Neural cell (in vitro differentiated cells): Measurements from ENCODE around the gene TRPV3. TPM values are rescaled to one million over a fixed set of nuclear protein-coding genes. Genes with fewer than 3 reads are reported as not detected.

Experiments
- H2AFZ ChIP-seq: fragments of 200-600, 300-800 bp; sonication (generic), shearing (Covaris generic); 2 replicates; pipeline ENCODE4 v1.6.0; 2014; ENCODE audit warnings: low read depth, mild to moderate bottlenecking, antibody characterized with exemption, low read length, moderate library complexity
- H3F3A ChIP-seq: fragments of 200-600 bp; shearing (Covaris generic); 2 replicates; pipeline ENCODE4 v1.6.1; 2016; ENCODE audit warnings: mild to moderate bottlenecking, moderate library complexity, mixed read lengths, antibody characterized with exemption, low read length; ENCODE audit not compliant: insufficient read depth, poor library complexity, severe bottlenecking
- H3K27ac ChIP-seq: fragments of 200-600, 300-800 bp; sonication (generic), shearing (Covaris generic); 2 replicates; pipeline ENCODE4 v1.5.1; 2014; ENCODE audit warnings: mild to moderate bottlenecking, low read length, moderate library complexity
- H3K27me3 ChIP-seq: fragments of 300-800, 200-600 bp; sonication (generic), shearing (Covaris generic); 2 replicates; pipeline ENCODE4 v1.6.0; 2014; ENCODE audit warnings: mild to moderate bottlenecking, low read depth, low read length, moderate library complexity; ENCODE audit not compliant: insufficient read depth
- H3K36me3 ChIP-seq: fragments of 300-800, 200-600 bp; sonication (generic), shearing (Covaris generic); 2 replicates; pipeline ENCODE4 v1.5.1; 2014; ENCODE audit warnings: mild to moderate bottlenecking, antibody characterized with exemption, low read length, moderate library complexity; ENCODE audit not compliant: insufficient read depth
- H3K4me2 ChIP-seq: fragments of 300-800, 200-600 bp; sonication (generic), shearing (Covaris generic); 2 replicates; pipeline ENCODE4 v1.6.0; 2014; ENCODE audit warnings: mild to moderate bottlenecking, low read length
- H3K4me3 ChIP-seq: fragments of 300-800, 200-600 bp; sonication (generic), shearing (Covaris generic); 2 replicates; pipeline ENCODE4 v1.5.1; 2014; ENCODE audit warnings: mild to moderate bottlenecking, low read length, moderate library complexity
- H3K79me2 ChIP-seq: fragments of 200-600 bp; shearing (Covaris generic); replicated peaks from 2 replicates; pipeline ENCODE4 v1.6.0; 2014; ENCODE audit warnings: mild to moderate bottlenecking, low read length, moderate library complexity; ENCODE audit not compliant: insufficient read depth
- H3K9ac ChIP-seq: fragments of 300-800, 200-600 bp; sonication (generic), shearing (Covaris generic); 2 replicates; pipeline ENCODE4 v1.6.1; 2016; ENCODE audit warnings: mild to moderate bottlenecking, low read length, mixed read lengths
- H3K9me2 ChIP-seq: fragments of 200-600 bp; shearing (Covaris generic); 2 replicates; pipeline ENCODE4 v1.6.1; 2016; ENCODE audit warnings: mild to moderate bottlenecking, low read length, mixed read lengths; ENCODE audit not compliant: insufficient read depth
- H3K9me3 ChIP-seq: fragments of 200-600, 300-800 bp; sonication (generic), shearing (Covaris generic); 2 replicates; pipeline ENCODE4 v1.6.1; 2016; ENCODE audit warnings: mild to moderate bottlenecking, mixed run types, low read length, moderate library complexity, mixed read lengths
- H4K20me1 ChIP-seq: fragments of 200-600 bp; shearing (Covaris generic); 2 replicates; pipeline ENCODE4 v1.6.1; 2016; ENCODE audit warnings: mild to moderate bottlenecking, mixed run types; ENCODE audit not compliant: insufficient read depth
- CTCF ChIP-seq: fragments of 450-650 bp; IDR thresholded peaks from 2 replicates; pipeline ENCODE4 v1.5.1; 2014; ENCODE audit warnings: antibody characterized with exemption, mild to moderate bottlenecking, moderate library complexity; ENCODE audit not compliant: poor library complexity, severe bottlenecking
- EP300 ChIP-seq: fragments of 450-650 bp; conservative IDR thresholded peaks from 2 replicates; pipeline ENCODE4 v1.6.1; 2014; ENCODE audit warnings: antibody characterized with exemption, mild to moderate bottlenecking, moderate library complexity; ENCODE audit not compliant: poor library complexity, severe bottlenecking
- EZH2 ChIP-seq: fragments of 200-600, 300-800 bp; shearing (Covaris generic), sonication (generic); IDR thresholded peaks from 2 replicates; pipeline ENCODE4 v1.6.1; 2014; ENCODE audit warnings: antibody characterized with exemption, low read length, borderline replicate concordance, mild to moderate bottlenecking; ENCODE audit not compliant: insufficient read depth, poor library complexity, severe bottlenecking
- MXI1 ChIP-seq: fragments of 450-650 bp; conservative IDR thresholded peaks from 2 replicates; pipeline ENCODE4 v1.6.1; 2014; ENCODE audit warnings: antibody characterized with exemption, mild to moderate bottlenecking; ENCODE audit not compliant: poor library complexity, severe bottlenecking
- POLR2AphosphoS5 ChIP-seq: IDR thresholded peaks from 2 replicates; pipeline ENCODE4 v1.6.1; 2012
- RAD21 ChIP-seq: fragments of 450-650 bp; conservative IDR thresholded peaks from 2 replicates; pipeline ENCODE4 v1.6.1; 2014; ENCODE audit warnings: antibody characterized with exemption, mild to moderate bottlenecking, moderate library complexity
- REST ChIP-seq: IDR thresholded peaks from 2 replicates; pipeline ENCODE4 v1.6.1; 2012; ENCODE audit warnings: borderline replicate concordance
- SMC3 ChIP-seq: fragments of 450-650 bp; conservative IDR thresholded peaks from 2 replicates; pipeline ENCODE4 v1.6.1; 2014; ENCODE audit warnings: antibody characterized with exemption, mild to moderate bottlenecking, moderate library complexity; ENCODE audit not compliant: poor library complexity
- TAF1 ChIP-seq: IDR thresholded peaks from 2 replicates; pipeline ENCODE4 v1.6.1; 2012; ENCODE audit warnings: low read depth
- polyA plus RNA-seq: library from polyadenylated mRNA; depleted of rRNA; stranded (reverse); fragments of >200 nt; gene quantifications from 2 replicates; pipeline ENCODE4 v1.2.3, GENCODE V29; 2014

TRPV3 gene
- polyA plus RNA-seq, 1 donor from 2014 or later = 0.19 TPM

- TF ChIP-seq EZH2 (no peak), SMC3 (no peak), RAD21 (no peak)
- H3K36me3 ChIP-seq = no peaks in the 10 kb centered on the region
- H3K4me3 ChIP-seq = no peak overlapping the region
- H3F3A ChIP-seq = no peaks in the 10 kb centered on the region
- H2AFZ ChIP-seq = no peak overlapping the region
- H3K27me3 ChIP-seq = no peaks in the 10 kb centered on the region
- H3K9ac ChIP-seq = no peak overlapping the region
- no peaks in the 10 kb centered on the region for H3K79me2 ChIP-seq
- H3K9me2 ChIP-seq = no peaks in the 10 kb centered on the region
- H3K4me2 ChIP-seq = no peak overlapping the region
- H4K20me1 ChIP-seq = no peaks in the 10 kb centered on the region
- H3K9me3 ChIP-seq = no peaks in the 10 kb centered on the region
- H3K27ac ChIP-seq = no peak overlapping the region
These were observed 6.4 kb downstream of the TRPV3 start for GRCh38 chr17:3551189-3551588.

- no peak for TF ChIP-seq TAF1
- TF ChIP-seq SMC3 = no peak
- no peak for TF ChIP-seq EZH2
- no peak for TF ChIP-seq RAD21
- no peaks in the 10 kb centered on the region for H3K9me2 ChIP-seq
- no peaks in the 10 kb centered on the region for H3K9me3 ChIP-seq
- H3K36me3 ChIP-seq = no peaks in the 10 kb centered on the region
- H3K4me2 ChIP-seq = no peak overlapping the region
- H4K20me1 ChIP-seq = no peaks in the 10 kb centered on the region
- no peak overlapping the region for H3K4me3 ChIP-seq
- no peaks in the 10 kb centered on the region for H3K79me2 ChIP-seq
- H2AFZ ChIP-seq = no peak overlapping the region
- H3K9ac ChIP-seq = no peak overlapping the region
- H3K27ac ChIP-seq = no peak overlapping the region
- H3F3A ChIP-seq = no peaks in the 10 kb centered on the region
- H3K27me3 ChIP-seq = no peaks in the 10 kb centered on the region
These were observed 7.9 kb downstream of the TRPV3 start for GRCh38 chr17:3549610-3550162.

DNA sequence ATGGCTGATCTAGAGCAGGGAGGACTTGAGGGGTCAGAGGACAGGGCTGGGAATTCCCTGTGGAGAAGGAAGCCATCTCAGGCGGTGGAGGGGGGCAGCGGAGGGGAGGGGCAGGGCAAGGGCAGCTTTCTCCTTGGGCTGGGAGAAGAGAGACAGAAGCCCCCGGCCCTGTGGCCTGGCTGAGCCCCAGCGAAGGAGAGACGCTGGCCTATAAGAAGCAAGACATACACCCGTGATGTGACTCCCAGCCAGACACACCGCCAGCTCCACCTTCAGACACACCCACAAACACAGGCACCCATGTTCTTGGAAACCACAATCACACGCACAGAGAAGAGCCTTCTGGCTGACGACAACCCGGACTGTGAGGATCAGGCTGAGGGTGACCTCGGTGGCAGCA is 10.0 kb downstream of the TRPV3 start:
- no peak overlapping the region for H3K4me2 ChIP-seq
- no peaks in the 10 kb centered on the region for H4K20me1 ChIP-seq
- H3K27me3 ChIP-seq = no peaks in the 10 kb centered on the region
- no peak for TF ChIP-seq TAF1
- TF ChIP-seq POLR2AphosphoS5 = no peak
- no peak for TF ChIP-seq CTCF
- no peak for TF ChIP-seq EZH2
- no peak for TF ChIP-seq REST
- TF ChIP-seq EP300 = no peak
- TF ChIP-seq MXI1 = no peak
- TF ChIP-seq RAD21 = no peak
- TF ChIP-seq SMC3 = no peak
- H3K79me2 ChIP-seq = no peaks in the 10 kb centered on the region
- H3K27ac ChIP-seq = no peak overlapping the region
- H3K9me2 ChIP-seq = no peaks in the 10 kb centered on the region
- H2AFZ ChIP-seq = no peak overlapping the region
- H3K9me3 ChIP-seq = no peaks in the 10 kb centered on the region
- no peaks in the 10 kb centered on the region for H3K36me3 ChIP-seq
- no peaks in the 10 kb centered on the region for H3F3A ChIP-seq
- H3K4me3 ChIP-seq = no peak overlapping the region
- no peak overlapping the region for H3K9ac ChIP-seq
